Heart right ventricle (tissue), 16 donors: Measurements from ENCODE around the gene VPS54. TPM values are rescaled to one million over a fixed set of nuclear protein-coding genes. Genes with fewer than 3 reads are reported as not detected.

Source experiments
- ATAC-seq, 8 donors: fragments of 200-7000 bp; cut with Tn5 transposase; one replicate each; pipeline ENCODE4 v1.9.1; 2020; ENCODE audit warnings: mild to moderate bottlenecking in 8 of 8, moderate library complexity in 8 of 8, moderate number of reproducible peaks in 1 of 8
- DNase-seq, 2 donors: peaks; one replicate each; pipeline ENCODE4 v3.0.0-alpha.2; 2020
- H3K27ac ChIP-seq, 10 donors: fragments of 200-600 bp; sonication (generic) in 2 of 10; one replicate each; pipeline versions ENCODE4 v1.5.0 to v1.8.0; 2020 to 2022; ENCODE audit warnings: mild to moderate bottlenecking in 3 of 10
- H3K27me3 ChIP-seq, 7 donors: fragments of 200-600 bp; one replicate each; pipeline ENCODE4 v1.8.0; 2021 to 2022; ENCODE audit warnings: mild to moderate bottlenecking in 2 of 7
- H3K36me3 ChIP-seq, 9 donors: fragments of 200-600 bp; sonication (generic) in 1 of 9; one replicate each; pipeline versions ENCODE4 v1.5.0 to v1.8.0; 2020 to 2022; ENCODE audit warnings: mild to moderate bottlenecking in 2 of 9
- H3K4me1 ChIP-seq, 9 donors: fragments of 200-600 bp; sonication (generic) in 1 of 9; one replicate each; pipeline versions ENCODE4 v1.5.0 to v1.8.0; 2020 to 2022; ENCODE audit warnings: mild to moderate bottlenecking in 4 of 9
- H3K4me3 ChIP-seq, 10 donors: fragments of 200-600 bp; sonication (generic) in 2 of 10; one replicate each; pipeline versions ENCODE4 v1.5.0 to v1.8.0; 2020 to 2022; ENCODE audit warnings: mild to moderate bottlenecking in 7 of 10, moderate library complexity in 2 of 10
- H3K9me3 ChIP-seq, 11 donors: fragments of 200-600 bp in 10 of 11; sonication (generic) in 2 of 11; one replicate each; pipeline versions ENCODE4 v1.5.0 to v1.8.0; 2013 to 2022; ENCODE audit warnings: mild to moderate bottlenecking in 2 of 11, control low read depth in 1 of 11, moderate library complexity in 1 of 11
- WGBS, 2 donors: extraction: QIAGEN DNeasy Blood & Tissue Kit; methylation state at CpG; one replicate each; pipeline ENCODE4 v1.1.7; 2013; ENCODE audit warnings: inconsistent platforms in 1 of 2; 5-methylcytosine and 5-hydroxymethylcytosine counted together
- intact Hi-C, 10 donors: fragments of 100-400 bp; cut with DNase I; formaldehyde crosslinking; loops; one replicate each; pipeline versions ENCODE4 v1.11.1 to v1.14.2; 2022
- polyA plus RNA-seq, 2 donors: library from polyadenylated mRNA; stranded (reverse); fragments of 200-250 nt; gene quantifications; one replicate each; pipeline ENCODE4 v1.2.3, GENCODE V29; 2013
- total RNA-seq, 10 donors: library from RNA; stranded (reverse); fragmentation: NEBNext Ultra II Directional in 3 of 10; extraction: Animal tissue kit (Norgen Biotek cat#: 25700) in 3 of 10; gene quantifications; one replicate each; pipeline versions ENCODE4 v1.2.1 to v1.2.4, GENCODE V29; 2021 to 2023
- TF ChIP-seq, protein P1 (sequence below), 9 donors: fragments of 200-600 bp; sonication (generic) in 2 of 9; IDR thresholded peaks; one replicate each; pipeline versions ENCODE4 v1.5.0 to v1.8.0; 2021 to 2022; ENCODE audit warnings: antibody characterized with exemption in 9 of 9, mild to moderate bottlenecking in 5 of 9, moderate library complexity in 1 of 9
- donor health status: Arrhythmogenic right ventricular cardiomyopathy.
- donor health status: ischemic (EF 13 %, LVEDD 7.1; RV severe dilation, severe dysfunction).
- donor health status: healthy with polysubstance abuse.
- donor health status: DM: no; HTN: yes; CAD: no.
- donor health status: DM: no; HTN: no; CAD: no.
- donor health status: ischemic (EF 25% LVEDD 6.9; RV normal size, moderate dysfunction).
- donor health status: ischemic (EF 25% LVEDD 5.7; RV mildly dilated, moderate dysfunction).
- donor health status: healthy.
- donor health status: DM: yes; HTN: yes; CAD: no.
- donor health status: Ischemic cardiomyopathy.
- donor health status: ischemic (EF 35%, LVEDD 5.7; RV mildly dilated, moderate dysfunction).
- donor health status: nonischemic (EF 11% LVEDD 7.7; RV severe dilation, severe dysfunction).
- donor health status: DM: yes; HTN: yes; CAD: no.
- donor health status: PGD.
- donor health status: ischemic (EF 29% LVEDD 5.4; RV normal size, mild dysfunction).
- donor health status: nonischemic (EF 23%, LVEDD 6.1; RV moderate dilation, normal function).

The VPS54 gene
- total and polyA plus RNA-seq, 12 donors: 8.3 to 12.7 (median 10.5) TPM

- peaks cover 0 to 7% (median 0%) of the 10 kb centered on the region in 7 donors for H3K27me3 ChIP-seq
- H3K4me3 ChIP-seq: no peak overlapping the region
- intact Hi-C loops: loop anchor here in 4 of 10 donors (10.0 kb wide), 4 partner anchors 59 to 429 kb away; no protein-coding TSS in a partner anchor
- H3K4me1 ChIP-seq: peaks cover 0 to 32% (median 9%) of the 10 kb centered on the region in 9 donors
- 83 to 91% methylated on average over 2 of the region's 2 CpGs for WGBS, 2 donors
- ATAC-seq (no peak), DNase-seq (no peak)
- TF ChIP-seq, protein P1, sequence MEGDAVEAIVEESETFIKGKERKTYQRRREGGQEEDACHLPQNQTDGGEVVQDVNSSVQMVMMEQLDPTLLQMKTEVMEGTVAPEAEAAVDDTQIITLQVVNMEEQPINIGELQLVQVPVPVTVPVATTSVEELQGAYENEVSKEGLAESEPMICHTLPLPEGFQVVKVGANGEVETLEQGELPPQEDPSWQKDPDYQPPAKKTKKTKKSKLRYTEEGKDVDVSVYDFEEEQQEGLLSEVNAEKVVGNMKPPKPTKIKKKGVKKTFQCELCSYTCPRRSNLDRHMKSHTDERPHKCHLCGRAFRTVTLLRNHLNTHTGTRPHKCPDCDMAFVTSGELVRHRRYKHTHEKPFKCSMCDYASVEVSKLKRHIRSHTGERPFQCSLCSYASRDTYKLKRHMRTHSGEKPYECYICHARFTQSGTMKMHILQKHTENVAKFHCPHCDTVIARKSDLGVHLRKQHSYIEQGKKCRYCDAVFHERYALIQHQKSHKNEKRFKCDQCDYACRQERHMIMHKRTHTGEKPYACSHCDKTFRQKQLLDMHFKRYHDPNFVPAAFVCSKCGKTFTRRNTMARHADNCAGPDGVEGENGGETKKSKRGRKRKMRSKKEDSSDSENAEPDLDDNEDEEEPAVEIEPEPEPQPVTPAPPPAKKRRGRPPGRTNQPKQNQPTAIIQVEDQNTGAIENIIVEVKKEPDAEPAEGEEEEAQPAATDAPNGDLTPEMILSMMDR (IDR thresholded peaks at IDR 0.05): no peak
- no peaks in the 10 kb centered on the region for H3K36me3 ChIP-seq
- no peaks in the 10 kb centered on the region for H3K9me3 ChIP-seq
- no peak overlapping the region for H3K27ac ChIP-seq
These were observed 36.8 kb upstream of the VPS54 start for GRCh38 chr2:64056021-64056420.

- no peaks in the 10 kb centered on the region for H3K9me3 ChIP-seq
- peak overlapping the region in 3 of 10 donors; percentile 70 to 86 (median 75) for H3K27ac ChIP-seq
- H3K27me3 ChIP-seq: peaks cover 0 to 7% (median 0%) of the 10 kb centered on the region in 7 donors
- no peak overlapping the region for H3K4me3 ChIP-seq
- no peak for ATAC-seq
- TF ChIP-seq, protein P1 (IDR thresholded peaks at IDR 0.05): no peak
- no peaks in the 10 kb centered on the region for H3K36me3 ChIP-seq
- peaks cover 0 to 40% (median 15%) of the 10 kb centered on the region in 9 donors for H3K4me1 ChIP-seq
- intact Hi-C loops: loop anchor here in 8 of 10 donors (5.0 to 10.0 kb wide), 10 partner anchors 60 to 433 kb away; partner anchors contain the start of gene PELI1 (in 5 of the 8)
- WGBS, 2 donors: 76 to 82% methylated on average over 4 of the region's 4 CpGs
- DNase-seq: no peak
These were observed 35.1 kb upstream of the VPS54 start for GRCh38 chr2:64054161-64054915.

- Histone ChIP-seq H3K27me3 (no peaks in the 10 kb centered on the region), H3K4me1 (peaks cover 0 to 40% (median 15%) of the 10 kb centered on the region in 9 donors), H3K36me3 (no peaks in the 10 kb centered on the region), H3K9me3 (no peaks in the 10 kb centered on the region), H3K4me3 (no peak overlapping the region), H3K27ac (peak overlapping the region; percentile 38 to 86 (median 70))
- TF ChIP-seq, protein P1 (IDR thresholded peaks at IDR 0.05): no peak
- peak; percentile 72 to 94 (median 81) for ATAC-seq
- WGBS, 2 donors: 74 to 80% methylated on average over 3 of the region's 3 CpGs
- peak in 1 of 2 donors; percentile 45 for DNase-seq
- intact Hi-C loops: loop anchor here in 8 of 10 donors (5.0 to 10.0 kb wide), 10 partner anchors 62 to 435 kb away; partner anchors contain the start of gene PELI1 (in 5 of the 8)
These were observed 33.4 kb upstream of the VPS54 start for GRCh38 chr2:64052463-64053241.

DNA sequence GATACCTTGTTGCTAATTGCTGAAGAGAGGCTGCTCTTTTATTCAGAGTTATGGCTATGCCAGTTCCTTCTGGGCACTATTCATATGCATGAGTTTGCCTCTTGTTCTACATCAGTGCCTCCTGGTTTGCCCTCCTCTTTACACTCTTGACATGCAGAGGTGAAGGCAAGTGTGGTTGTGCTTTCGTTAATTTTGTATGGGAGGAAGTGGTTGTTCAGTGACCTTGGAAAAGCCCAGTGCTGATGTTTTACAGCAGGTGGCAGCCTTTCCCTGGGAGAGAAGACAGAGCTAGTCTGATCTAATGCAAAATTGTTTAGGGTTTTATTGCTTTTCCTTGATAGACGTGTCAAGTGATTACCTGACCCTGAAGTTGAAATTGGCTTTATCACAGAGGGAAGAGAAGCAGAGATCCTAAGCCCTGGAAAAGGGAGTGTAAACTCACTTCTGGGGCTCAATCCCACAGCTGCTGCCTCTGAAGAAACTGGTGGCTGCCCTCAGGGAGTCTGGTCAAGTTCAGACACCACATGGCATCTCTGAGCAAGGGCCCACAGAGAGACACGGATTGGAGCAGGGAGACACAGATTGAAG is 30.5 kb upstream of the VPS54 start:
- 5% methylated on average over 3 of the region's 3 CpGs for WGBS, 2 donors

More for the DNA sequence above, 30.5 kb upstream of the VPS54 start:
- no peaks in the 10 kb centered on the region for H3K36me3 ChIP-seq
- peaks cover 0 to 40% (median 15%) of the 10 kb centered on the region in 9 donors for H3K4me1 ChIP-seq
- intact Hi-C loops: loop anchor here (1.0 to 10.0 kb wide), 18 partner anchors 65 to 515 kb away; partner anchors contain the start of gene PELI1 (in 6 of the 10)
- ATAC-seq: peak; percentile 74 to 89 (median 84)
- no peak overlapping the region for H3K4me3 ChIP-seq
- H3K9me3 ChIP-seq: no peaks in the 10 kb centered on the region
- H3K27ac ChIP-seq: no peak overlapping the region
- H3K27me3 ChIP-seq: no peaks in the 10 kb centered on the region
- DNase-seq: peak; percentile 21 to 77
- TF ChIP-seq, protein P1 (IDR thresholded peaks at IDR 0.05): peak; percentile 81 to 94 (median 88)
